WTC11 (cell line): ENCODE measurements around the gene VWDE.

Experiments used
- AFF4 ChIP-seq: sonication (generic); formaldehyde crosslinking; IDR thresholded peaks from 2 replicates; pipeline ENCODE4 v1.8.1; 2023; ENCODE audit warnings: mild to moderate bottlenecking, missing genetic modification reagents, borderline replicate concordance
- CREB1 ChIP-seq: sonication (generic); formaldehyde crosslinking; IDR thresholded peaks from 2 replicates; pipeline ENCODE4 v1.8.0; 2023; ENCODE audit warnings: mild to moderate bottlenecking, missing genetic modification reagents
- ETV6 ChIP-seq: sonication (generic); formaldehyde crosslinking; IDR thresholded peaks from 2 replicates; pipeline ENCODE4 v1.8.1; 2022; ENCODE audit warnings: mild to moderate bottlenecking, missing genetic modification reagents
- NR2C2 ChIP-seq: sonication (generic); formaldehyde crosslinking; IDR thresholded peaks from 2 replicates; pipeline ENCODE4 v1.8.0; 2022; ENCODE audit warnings: mild to moderate bottlenecking, missing genetic modification reagents
- RELA ChIP-seq: sonication (generic); formaldehyde crosslinking; IDR thresholded peaks from 2 replicates; pipeline ENCODE4 v1.8.1; 2022; ENCODE audit warnings: missing genetic modification reagents, mild to moderate bottlenecking, borderline replicate concordance
- SP1 ChIP-seq: sonication (generic); formaldehyde crosslinking; conservative IDR thresholded peaks from 2 replicates; pipeline ENCODE4 v1.8.1; 2022; ENCODE audit warnings: missing genetic modification reagents
- STAT6 ChIP-seq: sonication (generic); formaldehyde crosslinking; conservative IDR thresholded peaks from 2 replicates; pipeline ENCODE4 v1.8.1; 2023; ENCODE audit warnings: mild to moderate bottlenecking, low read depth, missing genetic modification reagents, moderate library complexity
- TCF7 ChIP-seq: sonication (generic); formaldehyde crosslinking; IDR thresholded peaks from 2 replicates; pipeline ENCODE4 v1.8.0; 2022; ENCODE audit warnings: mild to moderate bottlenecking, low read depth, missing genetic modification reagents, moderate library complexity
- TEAD4 ChIP-seq: sonication (generic); formaldehyde crosslinking; IDR thresholded peaks from 2 replicates; pipeline ENCODE4 v1.8.0; 2022; ENCODE audit warnings: mild to moderate bottlenecking, missing genetic modification reagents
- ZNF121 ChIP-seq: sonication (generic); formaldehyde crosslinking; IDR thresholded peaks from 2 replicates; pipeline ENCODE4 v1.8.0; 2023; ENCODE audit warnings: missing genetic modification reagents
- ZNF423 ChIP-seq: fragments of 250-450 bp; sonication (Bioruptor Pico); IDR thresholded peaks from 2 replicates; pipeline ENCODE4 v2.1.2; 2022; ENCODE audit warnings: mild to moderate bottlenecking, moderate library complexity
- TF ChIP-seq, protein P1 (sequence below): fragments of 200-600 bp; IDR thresholded peaks from 2 replicates; pipeline ENCODE4 v1.8.0; 2022; ENCODE audit warnings: antibody characterized with exemption

DNA sequence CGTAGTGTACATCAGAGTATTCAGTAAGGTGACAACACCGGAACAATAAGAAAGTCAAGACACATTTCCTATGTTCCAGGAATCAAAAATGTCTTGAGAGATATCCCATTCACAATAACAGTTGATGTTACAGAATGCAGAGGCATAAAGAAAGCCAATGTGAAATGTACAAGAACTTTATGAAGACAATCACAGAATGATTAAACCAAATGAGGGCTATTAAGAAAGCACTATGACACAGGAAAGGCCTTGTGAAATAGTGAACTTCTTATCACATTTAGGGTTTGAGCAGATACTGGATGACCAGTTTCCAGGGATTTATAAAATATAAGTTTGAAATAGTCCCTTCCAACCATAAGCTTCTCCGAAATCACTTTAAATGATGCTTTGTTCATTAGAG lies 52.7 kb downstream of the VWDE start:
- TF ChIP-seq, protein P1, sequence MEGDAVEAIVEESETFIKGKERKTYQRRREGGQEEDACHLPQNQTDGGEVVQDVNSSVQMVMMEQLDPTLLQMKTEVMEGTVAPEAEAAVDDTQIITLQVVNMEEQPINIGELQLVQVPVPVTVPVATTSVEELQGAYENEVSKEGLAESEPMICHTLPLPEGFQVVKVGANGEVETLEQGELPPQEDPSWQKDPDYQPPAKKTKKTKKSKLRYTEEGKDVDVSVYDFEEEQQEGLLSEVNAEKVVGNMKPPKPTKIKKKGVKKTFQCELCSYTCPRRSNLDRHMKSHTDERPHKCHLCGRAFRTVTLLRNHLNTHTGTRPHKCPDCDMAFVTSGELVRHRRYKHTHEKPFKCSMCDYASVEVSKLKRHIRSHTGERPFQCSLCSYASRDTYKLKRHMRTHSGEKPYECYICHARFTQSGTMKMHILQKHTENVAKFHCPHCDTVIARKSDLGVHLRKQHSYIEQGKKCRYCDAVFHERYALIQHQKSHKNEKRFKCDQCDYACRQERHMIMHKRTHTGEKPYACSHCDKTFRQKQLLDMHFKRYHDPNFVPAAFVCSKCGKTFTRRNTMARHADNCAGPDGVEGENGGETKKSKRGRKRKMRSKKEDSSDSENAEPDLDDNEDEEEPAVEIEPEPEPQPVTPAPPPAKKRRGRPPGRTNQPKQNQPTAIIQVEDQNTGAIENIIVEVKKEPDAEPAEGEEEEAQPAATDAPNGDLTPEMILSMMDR: no peak
- TF ChIP-seq AFF4 (CRISPR knock-in tag) (no peak), TEAD4 (CRISPR knock-in tag) (no peak), ZNF423 (CRISPR knock-in tag) (no peak), CREB1 (no peak), NR2C2 (CRISPR knock-in tag) (no peak), SP1 (CRISPR knock-in tag) (no peak), RELA (CRISPR knock-in tag) (no peak), ZNF121 (CRISPR knock-in tag) (no peak), ETV6 (no peak), TCF7 (no peak), STAT6 (CRISPR knock-in tag) (no peak)
